Measurements from ENCODE around the gene SDK2. TPM values are rescaled to one million over a fixed set of nuclear protein-coding genes. Genes with fewer than 3 reads are reported as not detected.

SDK2 gene
- total and polyA plus RNA-seq, 2 of the 4 experiments (the other 2 are of a cell fraction) = under 0.01 to 0.03 TPM

DNA sequence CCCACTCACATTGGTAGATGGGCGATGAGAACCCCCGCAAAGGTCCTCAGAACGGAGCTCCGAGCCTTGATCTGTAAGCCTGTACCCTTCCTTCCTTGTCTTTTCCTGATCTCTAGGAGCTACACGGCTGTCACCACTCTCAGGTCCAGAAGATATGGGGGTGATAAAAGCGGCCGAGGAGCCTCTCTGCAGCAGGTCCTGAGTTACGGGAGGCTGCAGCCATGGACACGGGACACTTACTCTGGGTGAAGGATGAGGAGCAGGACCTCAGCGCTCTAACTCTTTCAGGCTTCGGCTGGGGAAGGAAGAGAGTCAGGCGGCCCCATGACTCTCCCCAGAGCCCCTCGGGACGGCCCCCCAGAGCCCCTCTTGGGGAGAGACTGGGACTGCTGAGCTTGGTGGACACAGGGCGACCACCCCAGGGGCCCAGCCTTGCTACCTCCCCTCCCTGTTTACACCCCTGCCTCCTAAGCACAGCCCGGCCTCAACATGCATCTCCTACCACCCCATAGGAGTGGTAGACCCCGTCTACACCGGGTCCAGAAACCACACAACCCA lies 74.4 kb downstream of the SDK2 start:
- dilution Hi-C loops (cut with HindIII; ENCODE audit: low sequenced_read_pairs, unreplicated experiment) (no loop called here), intact Hi-C loops (cut with micrococcal nuclease) (no loop called here), in situ Hi-C loops (cut with MboI; ENCODE audit: low sequenced_read_pairs) (no loop called here)
- TF ChIP-seq SMC3 (IDR thresholded peaks at IDR 0.05; ENCODE audit: low read depth, low read length) (no peak), RFX5 (IDR thresholded peaks at IDR 0.05; ENCODE audit: low read depth, low read length) (no peak), CEBPB (IDR thresholded peaks at IDR 0.05; ENCODE audit: low read depth, low read length) (no peak), NFE2L2 (IDR thresholded peaks at IDR 0.05; ENCODE audit: low read depth, low read length) (no peak), RAD21 (IDR thresholded peaks at IDR 0.05; ENCODE audit: low read length) (no peak), POLR2A (IDR thresholded peaks at IDR 0.05; ENCODE audit: low read depth, low read length) (no peak), RCOR1 (IDR thresholded peaks at IDR 0.05; ENCODE audit: insufficient replicate concordance, low read length) (no peak), CHD1 (IDR thresholded peaks at IDR 0.05; ENCODE audit: low read depth, low read length) (no peak), FOS (IDR thresholded peaks at IDR 0.05; ENCODE audit: low read depth, low read length) (no peak), MXI1 (IDR thresholded peaks at IDR 0.05; ENCODE audit: borderline replicate concordance, low read depth, low read length) (no peak), CTCF (conservative IDR thresholded peaks at IDR 0.05; ENCODE audit: low read depth, low read length) (no peak), ELK1 (IDR thresholded peaks at IDR 0.05; ENCODE audit: borderline replicate concordance, low read depth, low read length) (no peak), MAFK (IDR thresholded peaks at IDR 0.05; ENCODE audit: low read depth, low read length) (no peak), MAZ (IDR thresholded peaks at IDR 0.05; ENCODE audit: borderline replicate concordance, low read depth, low read length) (no peak), BHLHE40 (IDR thresholded peaks at IDR 0.05; ENCODE audit: low read depth, low read length) (no peak)
- TF ChIP-seq, protein P1, sequence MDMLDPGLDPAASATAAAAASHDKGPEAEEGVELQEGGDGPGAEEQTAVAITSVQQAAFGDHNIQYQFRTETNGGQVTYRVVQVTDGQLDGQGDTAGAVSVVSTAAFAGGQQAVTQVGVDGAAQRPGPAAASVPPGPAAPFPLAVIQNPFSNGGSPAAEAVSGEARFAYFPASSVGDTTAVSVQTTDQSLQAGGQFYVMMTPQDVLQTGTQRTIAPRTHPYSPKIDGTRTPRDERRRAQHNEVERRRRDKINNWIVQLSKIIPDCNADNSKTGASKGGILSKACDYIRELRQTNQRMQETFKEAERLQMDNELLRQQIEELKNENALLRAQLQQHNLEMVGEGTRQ (IDR thresholded peaks at IDR 0.05; ENCODE audit: low read depth, low read length) = no peak
- Histone ChIP-seq H4K5ac (ENCODE audit: low read depth, low read length) (no peak overlapping the region), H4K8ac (ENCODE audit: low read depth in 2 of 2, low read length in 2 of 2) (no peak overlapping the region), H3K9ac (ENCODE audit: low read depth, low read length) (no peak overlapping the region), H2AK5ac (ENCODE audit: low read depth, low read length) (no peak overlapping the region), H3K36me3 (ENCODE audit: control insufficient read depth, insufficient read depth, low read length) (no peaks in the 10 kb centered on the region), H3K4me3 (ENCODE audit: insufficient read depth, low read depth, low read length) (no peak overlapping the region), H2BK20ac (ENCODE audit: low read depth, low read length) (no peak overlapping the region), H2BK120ac (ENCODE audit: low read depth, low read length) (no peak overlapping the region), H2BK15ac (ENCODE audit: low read depth, low read length) (no peak overlapping the region), H4K91ac (ENCODE audit: insufficient read depth, low read depth, low read length) (no peak overlapping the region), H3K4me2 (ENCODE audit: low read depth, low read length) (no peak overlapping the region), H3K27ac (ENCODE audit: insufficient read depth, low read length) (no peak overlapping the region), H3K9me3 (ENCODE audit: control insufficient read depth, insufficient read depth, low read length) (0 out of 2 replicates have a peak, but pooled peaks cover 2% of the 10 kb centered on the region), H4K20me1 (ENCODE audit: insufficient read depth, low read length) (no peaks in the 10 kb centered on the region), H3K27me3 (ENCODE audit: control insufficient read depth, insufficient read depth, low read length) (no peaks in the 10 kb centered on the region), H2BK5ac (ENCODE audit: low read depth, low read length, poor library complexity, severe bottlenecking) (no peak overlapping the region), H3K14ac (replicated peaks; ENCODE audit: low read depth, low read length) (no peak overlapping the region), H3K18ac (ENCODE audit: low read depth, low read length) (no peak overlapping the region), H3K4me1 (ENCODE audit: control insufficient read depth, insufficient read depth, low read length) (no peaks in the 10 kb centered on the region), H2AK9ac (replicated peaks; ENCODE audit: low read depth, low read length, poor library complexity) (no peak overlapping the region), H3K4ac (ENCODE audit: low read depth, low read length) (no peak overlapping the region), H3K9me1 (ENCODE audit: insufficient read depth, low read length) (no peaks in the 10 kb centered on the region), H2AFZ (replicated peaks; ENCODE audit: low read length, poor library complexity) (no peak overlapping the region), H3K56ac (ENCODE audit: extremely low read depth, insufficient read depth, low read length) (no peak overlapping the region), H3K23ac (ENCODE audit: low read depth, low read length) (no peak overlapping the region), H3K79me1 (ENCODE audit: low read depth in 1 of 2, low read length in 2 of 2) (no peaks in the 10 kb centered on the region)
- BruUV-seq (replicated peaks) = no TSS peak
- POLR2A ChIA-PET (ENCODE audit: unreplicated experiment) = no interaction called here
- DNase-seq (no peak), ATAC-seq (ENCODE audit: low read depth) (no peak)
- CTCF ChIA-PET = no interaction called here
- WGBS, 2 experiments (ENCODE audit: extremely low coverage in 2 of 2, insufficient read length in 1 of 2) = no CpG with 5 or more reads among the region's 18 CpGs
